IMR-90 (cell line): ENCODE measurements around the gene SPART. TPM values are rescaled to one million over a fixed set of nuclear protein-coding genes. Genes with fewer than 3 reads are reported as not detected.

Source experiments
- ATAC-seq: fragments of 200-7000 bp; cut with Tn5 transposase; 2 replicates; pipeline ENCODE4 v1.9.1; 2020; ENCODE audit warnings: low read depth, mild to moderate bottlenecking, moderate library complexity
- BruUV-seq: library from RNA; stranded (reverse); fragments of 400-500 nt; replicated peaks from 2 replicates; lab custom pipeline; 2021; lab: Mats Ljungman, UMichigan
- CTCF ChIA-PET: fragments of 300-600 bp; formaldehyde crosslinking; extraction: SDS; loops from one replicate; lab custom pipeline; 2021; ENCODE audit warnings: antibody characterized with exemption; lab: Yijun Ruan, JAX
- POLR2A ChIA-PET: fragments of 300-600 bp; sonication (Branson Sonifier 250); formaldehyde crosslinking; loops from one replicate; lab custom pipeline; 2022; ENCODE audit warnings: antibody characterized with exemption; ENCODE audit not compliant: unreplicated experiment; lab: Charles Lee
- DNase-seq: peaks from one replicate; pipeline ENCODE4 v3.0.0; 2013
- H2AFZ ChIP-seq: replicated peaks from 2 replicates; pipeline ENCODE3; 2013; ENCODE audit warnings: low read length, mild to moderate bottlenecking; ENCODE audit not compliant: poor library complexity
- H2AK5ac ChIP-seq: 2 replicates; pipeline ENCODE4 v1.6.1; 2013; ENCODE audit warnings: low read depth, low read length, inconsistent platforms
- H2AK9ac ChIP-seq: replicated peaks from 2 replicates; pipeline ENCODE3; 2013; ENCODE audit warnings: mild to moderate bottlenecking, low read depth, low read length, moderate library complexity; ENCODE audit not compliant: poor library complexity
- H2BK120ac ChIP-seq: 2 replicates; pipeline ENCODE4 v1.6.1; 2013; ENCODE audit warnings: low read depth, low read length, inconsistent platforms
- H2BK15ac ChIP-seq: 3 replicates; pipeline ENCODE4 v1.6.1; 2013; ENCODE audit warnings: low read depth, low read length, inconsistent platforms
- H2BK20ac ChIP-seq: 2 replicates; pipeline ENCODE4 v1.6.1; 2013; ENCODE audit warnings: low read depth, mild to moderate bottlenecking, inconsistent platforms, low read length, moderate library complexity
- H2BK5ac ChIP-seq: 2 replicates; pipeline ENCODE4 v1.6.1; 2013; ENCODE audit warnings: mild to moderate bottlenecking, low read depth, low read length, inconsistent platforms; ENCODE audit not compliant: poor library complexity, severe bottlenecking
- H3K14ac ChIP-seq: replicated peaks from 2 replicates; pipeline ENCODE4 v1.6.1; 2013; ENCODE audit warnings: low read depth, low read length, inconsistent platforms
- H3K18ac ChIP-seq: 2 replicates; pipeline ENCODE4 v1.6.1; 2013; ENCODE audit warnings: low read depth, low read length, control low read depth
- H3K23ac ChIP-seq: 2 replicates; pipeline ENCODE4 v1.6.1; 2013; ENCODE audit warnings: low read depth, low read length, inconsistent platforms
- H3K27ac ChIP-seq: 2 replicates; pipeline ENCODE4 v1.5.1; 2013; ENCODE audit warnings: mild to moderate bottlenecking, control low read depth, low read length; ENCODE audit not compliant: insufficient read depth
- H3K27me3 ChIP-seq: 2 replicates; pipeline ENCODE4 v1.6.1; 2013; ENCODE audit warnings: low read length; ENCODE audit not compliant: control insufficient read depth, insufficient read depth
- H3K36me3 ChIP-seq: 2 replicates; pipeline ENCODE4 v1.6.1; 2013; ENCODE audit warnings: low read length, mixed read lengths; ENCODE audit not compliant: control insufficient read depth, insufficient read depth
- H3K4ac ChIP-seq: 2 replicates; pipeline ENCODE4 v1.6.1; 2013; ENCODE audit warnings: low read depth, low read length, inconsistent platforms
- H3K4me1 ChIP-seq: 2 replicates; pipeline ENCODE4 v1.6.1; 2013; ENCODE audit warnings: low read length, mixed read lengths; ENCODE audit not compliant: control insufficient read depth, insufficient read depth
- H3K4me2 ChIP-seq: 2 replicates; pipeline ENCODE4 v1.6.1; 2013; ENCODE audit warnings: low read depth, mild to moderate bottlenecking, control low read depth, low read length, moderate library complexity
- H3K4me3 ChIP-seq: 2 replicates; pipeline ENCODE4 v1.5.1; 2013; ENCODE audit warnings: low read depth, mild to moderate bottlenecking, control low read depth, low read length, moderate library complexity; ENCODE audit not compliant: insufficient read depth
- H3K56ac ChIP-seq: 2 replicates; pipeline ENCODE4 v1.6.1; 2013; ENCODE audit warnings: low read length, inconsistent platforms; ENCODE audit not compliant: insufficient read depth; ENCODE audit errors: extremely low read depth
- H3K79me1 ChIP-seq, 2 experiments: 2 replicates each; pipeline ENCODE4 v1.6.1; 2013; ENCODE audit warnings: low read length in 2 of 2, inconsistent platforms in 1 of 2, low read depth in 1 of 2
- H3K9ac ChIP-seq: 2 replicates; pipeline ENCODE4 v1.6.1; 2013; ENCODE audit warnings: low read depth, low read length, control low read depth
- H3K9me1 ChIP-seq: 2 replicates; pipeline ENCODE4 v1.6.1; 2013; ENCODE audit warnings: low read length, inconsistent platforms; ENCODE audit not compliant: insufficient read depth
- H3K9me3 ChIP-seq: 2 replicates; pipeline ENCODE4 v1.6.1; 2013; ENCODE audit warnings: low read length; ENCODE audit not compliant: control insufficient read depth, insufficient read depth
- H4K20me1 ChIP-seq: 2 replicates; pipeline ENCODE4 v1.6.1; 2013; ENCODE audit warnings: low read length, inconsistent platforms; ENCODE audit not compliant: insufficient read depth
- H4K5ac ChIP-seq: 2 replicates; pipeline ENCODE4 v1.6.1; 2013; ENCODE audit warnings: mild to moderate bottlenecking, low read depth, low read length, control low read depth
- H4K8ac ChIP-seq, 2 experiments: 2 replicates each; pipeline ENCODE4 v1.6.1; 2013; ENCODE audit warnings: low read depth in 2 of 2, low read length in 2 of 2, control low read depth in 1 of 2, inconsistent platforms in 1 of 2
- H4K91ac ChIP-seq: 2 replicates; pipeline ENCODE4 v1.6.1; 2013; ENCODE audit warnings: low read depth, low read length, inconsistent platforms; ENCODE audit not compliant: insufficient read depth
- CEBPB ChIP-seq: IDR thresholded peaks from 2 replicates; pipeline ENCODE4 v1.6.1; 2012; ENCODE audit warnings: low read depth, low read length, improper control_type of control experiment
- CHD1 ChIP-seq: IDR thresholded peaks from 2 replicates; pipeline ENCODE4 v1.6.1; 2012; ENCODE audit warnings: low read depth, low read length, improper control_type of control experiment
- CTCF ChIP-seq: conservative IDR thresholded peaks from 2 replicates; pipeline ENCODE4 v1.5.1; 2012; ENCODE audit warnings: mild to moderate bottlenecking, low read depth, low read length, improper control_type of control experiment
- ELK1 ChIP-seq: fragments of 150-350 bp; IDR thresholded peaks from 2 replicates; pipeline ENCODE4 v1.6.1; 2016; ENCODE audit warnings: low read depth, mild to moderate bottlenecking, low read length, moderate library complexity, borderline replicate concordance
- FOS ChIP-seq: fragments of 150-350 bp; IDR thresholded peaks from 2 replicates; pipeline ENCODE4 v1.6.1; 2016; ENCODE audit warnings: low read depth, low read length
- MAFK ChIP-seq: IDR thresholded peaks from 2 replicates; pipeline ENCODE4 v1.6.1; 2012; ENCODE audit warnings: low read depth, low read length, improper control_type of control experiment
- MAZ ChIP-seq: IDR thresholded peaks from 2 replicates; pipeline ENCODE4 v1.6.1; 2012; ENCODE audit warnings: low read depth, mild to moderate bottlenecking, low read length, improper control_type of control experiment, moderate library complexity, borderline replicate concordance
- MXI1 ChIP-seq: IDR thresholded peaks from 2 replicates; pipeline ENCODE4 v1.6.1; 2012; ENCODE audit warnings: low read depth, mild to moderate bottlenecking, low read length, moderate library complexity, borderline replicate concordance
- NFE2L2 ChIP-seq: fragments of 150-350 bp; IDR thresholded peaks from 2 replicates; pipeline ENCODE4 v1.6.1; 2016; ENCODE audit warnings: low read depth, mild to moderate bottlenecking, low read length
- POLR2A ChIP-seq: IDR thresholded peaks from 2 replicates; pipeline ENCODE4 v1.6.1; 2012; ENCODE audit warnings: mild to moderate bottlenecking, low read depth, low read length
- RAD21 ChIP-seq: IDR thresholded peaks from 2 replicates; pipeline ENCODE4 v1.6.1; 2012; ENCODE audit warnings: low read length, improper control_type of control experiment
- RCOR1 ChIP-seq: IDR thresholded peaks from 2 replicates; pipeline ENCODE4 v1.6.1; 2012; ENCODE audit warnings: mild to moderate bottlenecking, low read length, improper control_type of control experiment; ENCODE audit not compliant: insufficient replicate concordance
- RFX5 ChIP-seq: IDR thresholded peaks from 2 replicates; pipeline ENCODE4 v1.8.0; 2012; ENCODE audit warnings: low read depth, mild to moderate bottlenecking, low read length, moderate library complexity
- SMC3 ChIP-seq: fragments of 150-350 bp; IDR thresholded peaks from 2 replicates; pipeline ENCODE4 v1.6.1; 2016; ENCODE audit warnings: low read depth, mild to moderate bottlenecking, antibody characterized with exemption, low read length, moderate library complexity
- USF2 ChIP-seq: fragments of 150-350 bp; IDR thresholded peaks from 2 replicates; pipeline ENCODE4 v1.6.1; 2017; ENCODE audit warnings: mild to moderate bottlenecking, antibody characterized with exemption, low read length, low read depth
- WGBS, 2 experiments: methylation state at CpG; one replicate each; pipeline versions ENCODE4 v1.1.5 to v1.1.7; 2013; ENCODE audit warnings: missing lambda C conversion rate in 2 of 2; ENCODE audit not compliant: insufficient read length in 1 of 2; ENCODE audit errors: extremely low coverage in 2 of 2; 5-methylcytosine and 5-hydroxymethylcytosine counted together
- dilution Hi-C: fragments of 300-500 bp; cut with HindIII; formaldehyde crosslinking; loops from one replicate; pipeline ENCODE4 v1.14.3; 2018; ENCODE audit warnings: low sequenced_read_pairs; ENCODE audit not compliant: unreplicated experiment
- in situ Hi-C: fragments of 300-500 bp; cut with MboI; formaldehyde crosslinking; loops from 3 replicates; pipeline ENCODE4 v1.14.3; 2019; ENCODE audit warnings: low sequenced_read_pairs, inconsistent platforms, mixed read lengths
- intact Hi-C: fragments of 100-400 bp; cut with micrococcal nuclease; formaldehyde crosslinking; loops from 2 replicates; pipeline ENCODE4 v1.10.0; 2022
- polyA plus RNA-seq, 3 experiments: library from polyadenylated mRNA; depleted of rRNA; stranded (reverse); fragments of >200 nt; gene quantifications; 2 replicates each; pipeline ENCODE4 v1.2.3, GENCODE V29; 2012; ENCODE audit warnings: low replicate concordance in 1 of 3
- total RNA-seq: library from RNA; depleted of rRNA; stranded (reverse); fragments of >200 nt; gene quantifications from 2 replicates; pipeline ENCODE4 v1.2.3, GENCODE V29; 2012

SPART gene
- total and polyA plus RNA-seq, 2 of the 4 experiments (the other 2 are of a cell fraction): 43.8 to 110 TPM

- H3K9ac ChIP-seq: no peak overlapping the region
- H3K4ac ChIP-seq: no peak overlapping the region
- no peak overlapping the region for H2BK15ac ChIP-seq
- POLR2A ChIA-PET: no interaction called here
- no peak for DNase-seq
- no peak overlapping the region for H3K27ac ChIP-seq
- ATAC-seq: no peak
- H2AK5ac ChIP-seq: no peak overlapping the region
- no peak overlapping the region for H3K56ac ChIP-seq
- intact Hi-C loops (no loop called here), in situ Hi-C loops (no loop called here), dilution Hi-C loops (no loop called here)
- H3K79me1 ChIP-seq: no peaks in the 10 kb centered on the region
- peaks cover 8% of the 10 kb centered on the region for H3K4me1 ChIP-seq
- H4K8ac ChIP-seq: no peak overlapping the region
- H2AK9ac ChIP-seq: no peak overlapping the region
- H3K23ac ChIP-seq: no peak overlapping the region
- no peaks in the 10 kb centered on the region for H3K36me3 ChIP-seq
- CTCF ChIA-PET: interaction anchor here (0.8 kb wide), 2 partner anchors 19 to 72 kb away, joined by 3 read pairs; no protein-coding TSS in a partner anchor
- H2BK20ac ChIP-seq: no peak overlapping the region
- no peak overlapping the region for H3K4me3 ChIP-seq
- H2AFZ ChIP-seq: no peak overlapping the region
- no peaks in the 10 kb centered on the region for H3K27me3 ChIP-seq
- no peak overlapping the region for H4K5ac ChIP-seq
- H2BK120ac ChIP-seq: no peak overlapping the region
- H3K9me3 ChIP-seq: no peaks in the 10 kb centered on the region
- no peak overlapping the region for H3K18ac ChIP-seq
- no peaks in the 10 kb centered on the region for H4K20me1 ChIP-seq
- no peak overlapping the region for H4K91ac ChIP-seq
- no CpG with 5 or more reads among the region's 1 CpG for WGBS, 2 experiments
- H3K4me2 ChIP-seq: no peak overlapping the region
- no TSS peak for BruUV-seq
- H3K9me1 ChIP-seq: peaks cover 3% of the 10 kb centered on the region; the same call in 1 of the 2 replicates
- no peak overlapping the region for H2BK5ac ChIP-seq
- no peak overlapping the region for H3K14ac ChIP-seq
- TF ChIP-seq CEBPB (no peak), RAD21 (no peak), SMC3 (no peak), CHD1 (no peak), MXI1 (no peak), RFX5 (no peak), MAFK (no peak), POLR2A (no peak), USF2 (no peak), RCOR1 (no peak), ELK1 (no peak), FOS (no peak), CTCF (no peak), MAZ (no peak), NFE2L2 (no peak)
These were observed 8.8 kb upstream of the SPART start for GRCh38 chr13:36354842-36355623.
